CD4-positive, alpha-beta T cell (primary cell): ENCODE results near the gene RAB35. TPM values are rescaled to one million over a fixed set of nuclear protein-coding genes. Genes with fewer than 3 reads are reported as not detected.

ENCODE experiments used
- ATAC-seq: fragments of 200-7000 bp; cut with Tn5 transposase; one replicate; pipeline ENCODE4 v1.10.0; 2022; ENCODE audit warnings: mild to moderate bottlenecking; ENCODE audit not compliant: poor library complexity
- CTCF ChIA-PET: fragments of 350-600 bp; sonication (Branson Sonifier 250); formaldehyde crosslinking; loops from one replicate; lab custom pipeline; 2021; ENCODE audit warnings: antibody characterized with exemption, inconsistent platforms; lab: Charles Lee
- POLR2A ChIA-PET: fragments of 350-600 bp; sonication (Branson Sonifier 250); formaldehyde crosslinking; loops from one replicate; lab custom pipeline; 2021; ENCODE audit warnings: antibody characterized with exemption, inconsistent platforms; lab: Charles Lee
- DNase-seq, 14 experiments: peaks; one replicate each; pipeline ENCODE4 v3.0.0-alpha.2; 2013 to 2020; ENCODE audit warnings: mixed read lengths in 2 of 14
- H3K27ac ChIP-seq, 2 donors: one replicate each; pipeline versions ENCODE4 v1.5.1 to v1.7.0; 2013; ENCODE audit warnings: low read length in 2 of 2, low read depth in 1 of 2, mild to moderate bottlenecking in 1 of 2
- H3K27me3 ChIP-seq, 2 experiments: 1 replicate in 1 of 2; 2 replicates in 1 of 2; pipeline versions ENCODE4 v1.6.1 to v1.7.0; 2013; ENCODE audit warnings: low read length in 2 of 2, control low read depth in 1 of 2, mild to moderate bottlenecking in 1 of 2, moderate library complexity in 1 of 2; ENCODE audit not compliant: insufficient read depth in 2 of 2, control insufficient read depth in 1 of 2
- H3K36me3 ChIP-seq: one replicate; pipeline ENCODE4 v1.6.1; 2013; ENCODE audit warnings: low read length, control low read depth; ENCODE audit not compliant: insufficient read depth
- H3K4me1 ChIP-seq: one replicate; pipeline ENCODE4 v1.6.1; 2013; ENCODE audit warnings: low read length, control low read depth; ENCODE audit not compliant: insufficient read depth
- H3K4me3 ChIP-seq: one replicate; pipeline ENCODE4 v1.5.1; 2013; ENCODE audit warnings: mild to moderate bottlenecking, low read length, moderate library complexity
- H3K9me3 ChIP-seq, 2 experiments: 1 replicate in 1 of 2; 2 replicates in 1 of 2; pipeline versions ENCODE4 v1.6.1 to v1.7.0; 2013; ENCODE audit warnings: low read length in 2 of 2, mild to moderate bottlenecking in 2 of 2, control low read depth in 1 of 2, moderate library complexity in 1 of 2; ENCODE audit not compliant: control insufficient read depth in 1 of 2, insufficient read depth in 1 of 2
- H3K27ac Mint-ChIP-seq: one replicate; pipeline ENCODE4 v1.8.0; 2020; ENCODE audit warnings: mixed read lengths
- H3K27me3 Mint-ChIP-seq: one replicate; pipeline ENCODE4 v1.8.0; 2021; ENCODE audit warnings: mixed read lengths
- H3K36me3 Mint-ChIP-seq: one replicate; pipeline ENCODE4 v1.8.0; 2021; ENCODE audit warnings: low read depth, mixed read lengths
- H3K4me1 Mint-ChIP-seq: one replicate; pipeline ENCODE4 v1.8.0; 2021; ENCODE audit warnings: low read depth, mixed read lengths
- H3K4me3 Mint-ChIP-seq: one replicate; pipeline ENCODE4 v1.8.0; 2020; ENCODE audit warnings: mild to moderate bottlenecking, mixed read lengths
- H3K9me3 Mint-ChIP-seq: one replicate; pipeline ENCODE4 v1.8.0; 2020; ENCODE audit warnings: mixed read lengths
- CTCF ChIP-seq: fragments of 200-600 bp; IDR thresholded peaks from one replicate; pipeline ENCODE4 v1.8.0; 2022; ENCODE audit warnings: antibody characterized with exemption, mild to moderate bottlenecking
- intact Hi-C, 2 experiments: fragments of 100-400 bp; cut with DNase I in 1 of 2; cut with micrococcal nuclease in 1 of 2; formaldehyde crosslinking; loops; one replicate each; pipeline versions ENCODE4 v1.15.1 to v1.9.0; 2023 to 2025; cut with DNase I, micrococcal nuclease
- total RNA-seq, 174 experiments: library from RNA in 2 of 174; stranded (reverse) in 2 of 174; gene quantifications; one replicate each; pipeline ENCODE4 v1.2.3 and lab custom pipeline; 2021 to 2026

RAB35 gene
- total RNA-seq, 2 experiments from 2014 or later = 49.7 to 53.8 TPM

- no peaks in the 10 kb centered on the region for H3K9me3 ChIP-seq
- POLR2A ChIA-PET = interaction anchor here (1.1 kb wide), 1 partner anchor 107 kb away, joined by 5 read pairs; the partner anchor contains the start of gene BICDL1
- Mint-ChIP-seq H3K9me3 (no peaks in the 10 kb centered on the region), H3K27me3 (no peaks in the 10 kb centered on the region), H3K36me3 (peaks cover 60% of the 10 kb centered on the region), H3K4me3 (no peak overlapping the region), H3K4me1 (no peaks in the 10 kb centered on the region), H3K27ac (peak overlapping the region; percentile 44)
- H3K4me1 ChIP-seq = peaks cover 8% of the 10 kb centered on the region
- intact Hi-C loops = no loop called here
- no peak overlapping the region for H3K27ac ChIP-seq
- H3K27me3 ChIP-seq = no peaks in the 10 kb centered on the region
- CTCF ChIA-PET = no interaction called here
- no peak for ATAC-seq
- no peak for TF ChIP-seq CTCF
- peaks cover 84% of the 10 kb centered on the region for H3K36me3 ChIP-seq
- no peak for DNase-seq
- no peak overlapping the region for H3K4me3 ChIP-seq
These were observed 20.8 kb downstream of the RAB35 start for GRCh38 chr12:120095736-120096135.

- no peak for TF ChIP-seq CTCF
- Histone ChIP-seq H3K36me3 (peaks cover 82% of the 10 kb centered on the region), H3K4me1 (peaks cover 4% of the 10 kb centered on the region), H3K27me3 (no peaks in the 10 kb centered on the region), H3K9me3 (no peaks in the 10 kb centered on the region), H3K4me3 (no peak overlapping the region), H3K27ac (no peak overlapping the region)
- peaks cover 59% of the 10 kb centered on the region for H3K36me3 Mint-ChIP-seq
- ChIA-PET POLR2A (no interaction called here), CTCF (no interaction called here)
- intact Hi-C loops = no loop called here
- H3K27ac Mint-ChIP-seq = no peak overlapping the region
- H3K9me3 Mint-ChIP-seq = no peaks in the 10 kb centered on the region
- H3K4me1 Mint-ChIP-seq = no peaks in the 10 kb centered on the region
- DNase-seq = no peak
- H3K4me3 Mint-ChIP-seq = no peak overlapping the region
- H3K27me3 Mint-ChIP-seq = no peaks in the 10 kb centered on the region
- no peak for ATAC-seq
These were observed 21.2 kb downstream of the RAB35 start for GRCh38 chr12:120095331-120095730.

GRCh38 chr12:120094485-120094884 lies 22.1 kb downstream of the RAB35 start:
- Histone ChIP-seq H3K36me3 (peaks cover 81% of the 10 kb centered on the region), H3K9me3 (no peaks in the 10 kb centered on the region), H3K27ac (no peak overlapping the region), H3K27me3 (no peaks in the 10 kb centered on the region), H3K4me3 (no peak overlapping the region), H3K4me1 (no peaks in the 10 kb centered on the region)
- intact Hi-C loops = no loop called here
- no peaks in the 10 kb centered on the region for H3K4me1 Mint-ChIP-seq
- no peak for TF ChIP-seq CTCF
- peaks cover 50% of the 10 kb centered on the region for H3K36me3 Mint-ChIP-seq
- POLR2A ChIA-PET = no interaction called here
- CTCF ChIA-PET = no interaction called here
- H3K4me3 Mint-ChIP-seq = no peak overlapping the region
- no peaks in the 10 kb centered on the region for H3K27me3 Mint-ChIP-seq
- H3K27ac Mint-ChIP-seq = peak overlapping the region; percentile 42
- H3K9me3 Mint-ChIP-seq = no peaks in the 10 kb centered on the region
- no peak for DNase-seq
- no peak for ATAC-seq
